MCF 10A (cell line): ENCODE results near the gene OTOP2. TPM values are rescaled to one million over a fixed set of nuclear protein-coding genes. Genes with fewer than 3 reads are reported as not detected.

ENCODE experiments used
- BruUV-seq: library from RNA; stranded (reverse); fragments of 400-500 nt; replicated peaks from 2 replicates; lab custom pipeline; 2021; lab: Mats Ljungman, UMichigan
- CTCF ChIA-PET: fragments of 300-600 bp; sonication (Branson Sonifier 250); formaldehyde crosslinking; extraction: SDS; loops from one replicate; lab custom pipeline; 2021; ENCODE audit warnings: antibody characterized with exemption, inconsistent platforms; lab: Yijun Ruan, JAX
- POLR2A ChIA-PET: fragments of 300-600, 350-650 bp; sonication (Branson Sonifier 250); formaldehyde crosslinking; extraction: SDS; loops from one replicate; lab custom pipeline; 2020; ENCODE audit warnings: antibody characterized with exemption, inconsistent platforms; lab: Yijun Ruan, JAX
- DNase-seq: peaks from one replicate; pipeline ENCODE4 v3.0.0-alpha.2; 2018; ENCODE audit not compliant: unreplicated experiment
- H3K27ac Mint-ChIP-seq: one replicate; pipeline ENCODE4 v1.8.0; 2022; ENCODE audit warnings: mild to moderate bottlenecking, low read depth, mixed read lengths; ENCODE audit not compliant: unreplicated experiment
- H3K27me3 Mint-ChIP-seq: one replicate; pipeline ENCODE4 v1.8.0; 2022; ENCODE audit warnings: mixed read lengths; ENCODE audit not compliant: insufficient read depth, unreplicated experiment
- H3K36me3 Mint-ChIP-seq: one replicate; pipeline ENCODE4 v1.8.0; 2022; ENCODE audit warnings: mild to moderate bottlenecking, moderate library complexity, mixed read lengths; ENCODE audit not compliant: insufficient read depth, unreplicated experiment
- H3K4me1 Mint-ChIP-seq: one replicate; pipeline ENCODE4 v1.8.0; 2022; ENCODE audit warnings: mixed read lengths; ENCODE audit not compliant: insufficient read depth, unreplicated experiment
- H3K4me3 Mint-ChIP-seq: one replicate; pipeline ENCODE4 v1.8.0; 2022; ENCODE audit warnings: mild to moderate bottlenecking, moderate library complexity, mixed read lengths; ENCODE audit not compliant: unreplicated experiment
- H3K9me3 Mint-ChIP-seq: one replicate; pipeline ENCODE4 v1.8.0; 2022; ENCODE audit warnings: mixed read lengths; ENCODE audit not compliant: unreplicated experiment
- intact Hi-C: fragments of 100-400 bp; cut with micrococcal nuclease; formaldehyde crosslinking; loops from 2 replicates; pipeline ENCODE4 v1.14.1; 2022
- total RNA-seq: library from RNA; stranded (reverse); gene quantifications from 2 replicates; pipeline ENCODE4 v1.2.3, GENCODE V29; 2022
- TF ChIP-seq, protein P1 (sequence below): fragments of 200-600 bp; IDR thresholded peaks from one replicate; pipeline ENCODE4 v1.8.0; 2022; ENCODE audit warnings: antibody characterized with exemption, mild to moderate bottlenecking; ENCODE audit not compliant: unreplicated experiment

OTOP2 gene
- total RNA-seq, 1 experiment from 2014 or later, result not detected

DNA sequence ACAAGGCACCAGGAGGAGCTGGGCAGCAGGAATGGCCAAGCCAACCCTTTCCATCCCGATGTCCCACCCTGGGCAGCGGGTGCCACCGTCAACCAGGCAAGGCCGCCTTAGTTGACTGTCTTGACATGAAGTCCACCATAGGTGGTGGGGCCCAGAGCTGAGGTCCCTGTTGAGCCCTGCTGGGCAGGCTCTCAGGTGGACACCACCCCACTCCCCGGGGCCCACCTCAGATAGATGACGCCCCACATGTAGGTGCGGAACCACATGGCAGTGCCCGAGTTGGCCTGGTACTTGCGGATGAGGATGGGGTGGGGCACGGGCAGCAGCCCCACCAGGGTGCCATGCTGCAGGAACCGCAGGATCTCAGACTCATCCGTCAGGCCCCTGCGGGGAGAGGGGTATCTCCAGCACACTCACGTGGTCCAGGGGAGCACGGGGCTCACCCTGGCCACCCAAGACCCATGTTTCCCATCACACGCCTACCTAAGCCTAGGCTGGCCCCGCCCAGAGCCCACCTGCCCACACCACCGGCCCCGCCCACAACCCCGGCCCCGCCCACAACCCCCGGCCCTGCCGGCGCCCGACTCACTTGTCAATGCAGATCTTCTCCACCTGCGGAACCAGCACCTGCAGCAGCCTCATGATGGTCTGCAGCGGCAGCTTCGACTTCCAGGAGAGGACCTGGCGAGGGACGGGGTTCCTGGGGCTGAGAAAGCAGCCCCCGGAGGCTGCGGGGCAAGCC, 27.8 kb downstream of the OTOP2 start:
- Mint-ChIP-seq H3K9me3 (no peaks in the 10 kb centered on the region), H3K27me3 (no peaks in the 10 kb centered on the region), H3K36me3 (no peaks in the 10 kb centered on the region), H3K4me3 (no peak overlapping the region), H3K4me1 (no peaks in the 10 kb centered on the region), H3K27ac (no peak overlapping the region)
- intact Hi-C loops, result no loop called here
- TF ChIP-seq, protein P1, sequence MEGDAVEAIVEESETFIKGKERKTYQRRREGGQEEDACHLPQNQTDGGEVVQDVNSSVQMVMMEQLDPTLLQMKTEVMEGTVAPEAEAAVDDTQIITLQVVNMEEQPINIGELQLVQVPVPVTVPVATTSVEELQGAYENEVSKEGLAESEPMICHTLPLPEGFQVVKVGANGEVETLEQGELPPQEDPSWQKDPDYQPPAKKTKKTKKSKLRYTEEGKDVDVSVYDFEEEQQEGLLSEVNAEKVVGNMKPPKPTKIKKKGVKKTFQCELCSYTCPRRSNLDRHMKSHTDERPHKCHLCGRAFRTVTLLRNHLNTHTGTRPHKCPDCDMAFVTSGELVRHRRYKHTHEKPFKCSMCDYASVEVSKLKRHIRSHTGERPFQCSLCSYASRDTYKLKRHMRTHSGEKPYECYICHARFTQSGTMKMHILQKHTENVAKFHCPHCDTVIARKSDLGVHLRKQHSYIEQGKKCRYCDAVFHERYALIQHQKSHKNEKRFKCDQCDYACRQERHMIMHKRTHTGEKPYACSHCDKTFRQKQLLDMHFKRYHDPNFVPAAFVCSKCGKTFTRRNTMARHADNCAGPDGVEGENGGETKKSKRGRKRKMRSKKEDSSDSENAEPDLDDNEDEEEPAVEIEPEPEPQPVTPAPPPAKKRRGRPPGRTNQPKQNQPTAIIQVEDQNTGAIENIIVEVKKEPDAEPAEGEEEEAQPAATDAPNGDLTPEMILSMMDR, result no peak
- DNase-seq, result no peak
- CTCF ChIA-PET, result interaction anchor here (0.6 to 2.6 kb wide), 6 partner anchors 9 to 39 kb away, joined by 3 to 9 read pairs (median 4); partner anchors contain the start of genes OTOP2 and USH1G
- BruUV-seq, result no TSS peak
- POLR2A ChIA-PET, result no interaction called here

DNA sequence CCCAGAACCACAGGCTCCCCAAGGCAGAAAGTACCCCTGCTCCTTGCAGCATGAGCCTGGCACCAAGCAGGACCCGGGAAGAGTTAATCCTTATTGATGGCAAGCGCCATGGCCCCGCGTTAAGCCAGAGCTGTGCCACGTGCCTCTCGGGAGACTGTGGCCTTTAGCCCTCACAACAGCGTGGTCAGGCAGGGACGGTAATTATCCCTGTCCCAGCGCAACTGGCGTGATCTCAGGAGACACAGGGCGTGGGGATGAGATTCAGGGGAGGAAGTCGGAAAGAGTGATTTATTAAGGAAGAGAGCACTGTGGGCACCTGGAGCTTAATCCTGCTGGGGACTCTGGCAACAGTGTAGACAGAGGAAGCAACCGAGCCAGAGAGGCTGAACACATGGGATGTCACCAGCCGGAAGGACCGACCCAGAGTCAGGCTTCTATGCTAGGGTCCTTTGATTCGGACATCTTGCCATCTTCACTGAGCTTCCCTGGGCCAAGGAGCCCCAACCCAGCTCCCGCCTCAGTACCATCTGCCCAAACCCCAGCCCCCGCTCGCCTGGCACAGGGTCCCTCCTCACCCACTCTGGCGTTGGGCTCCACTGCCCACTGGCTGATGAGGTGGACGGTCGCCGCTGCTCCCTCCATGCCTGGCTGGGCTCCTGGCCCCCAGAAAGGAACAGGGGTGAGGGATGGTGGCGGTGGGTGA, 28.5 kb downstream of the OTOP2 start:
- no peak overlapping the region for H3K4me3 Mint-ChIP-seq
- no peaks in the 10 kb centered on the region for H3K9me3 Mint-ChIP-seq
- intact Hi-C loops, result no loop called here
- TF ChIP-seq, protein P1, result no peak
- CTCF ChIA-PET, result interaction anchor here (0.7 to 2.6 kb wide), 4 partner anchors 11 to 32 kb away, joined by 3 to 9 read pairs (median 4); partner anchors contain the start of genes OTOP2 and USH1G
- H3K27me3 Mint-ChIP-seq, result no peaks in the 10 kb centered on the region
- H3K36me3 Mint-ChIP-seq, result no peaks in the 10 kb centered on the region
- no TSS peak for BruUV-seq
- H3K27ac Mint-ChIP-seq, result no peak overlapping the region
- no peaks in the 10 kb centered on the region for H3K4me1 Mint-ChIP-seq
- DNase-seq, result no peak
- POLR2A ChIA-PET, result no interaction called here

DNA sequence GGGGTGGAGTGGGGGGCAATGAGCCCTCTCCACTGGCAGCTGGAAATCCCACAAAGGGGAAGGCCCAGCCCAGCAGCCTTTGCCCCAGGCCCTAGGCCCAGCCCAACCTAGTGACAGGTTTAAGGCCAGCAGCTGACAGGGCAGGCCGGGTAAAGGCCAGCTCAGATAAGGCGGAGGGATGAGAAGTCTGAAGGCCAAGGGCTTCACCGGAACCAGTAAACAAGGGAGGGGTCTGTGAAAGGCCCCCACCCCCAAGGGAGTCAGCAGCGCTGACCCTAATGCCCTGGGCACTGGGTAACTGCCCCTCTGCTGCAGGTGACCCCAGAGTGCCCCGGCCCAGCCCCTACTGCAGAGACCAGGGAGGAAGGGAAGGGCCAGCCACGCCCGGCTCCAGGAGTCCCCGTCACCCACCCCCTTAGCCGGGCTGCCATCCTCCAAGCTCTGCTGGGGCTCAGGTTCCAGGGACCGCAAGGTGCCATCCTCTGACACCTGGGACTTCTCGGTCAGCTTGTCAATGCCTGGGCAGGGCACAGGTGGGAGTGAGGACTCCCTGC, 29.1 kb downstream of the OTOP2 start:
- Mint-ChIP-seq H3K9me3 (no peaks in the 10 kb centered on the region), H3K4me3 (no peak overlapping the region), H3K36me3 (no peaks in the 10 kb centered on the region), H3K4me1 (no peaks in the 10 kb centered on the region), H3K27me3 (no peaks in the 10 kb centered on the region), H3K27ac (no peak overlapping the region)
- intact Hi-C loops, result no loop called here
- BruUV-seq, result no TSS peak
- POLR2A ChIA-PET, result no interaction called here
- CTCF ChIA-PET, result interaction anchor here (0.6 to 2.6 kb wide), 3 partner anchors 20 to 30 kb away, joined by 3 to 9 read pairs (median 4); partner anchors contain the start of genes OTOP2 and USH1G
- DNase-seq, result no peak
- TF ChIP-seq, protein P1, result no peak

DNA sequence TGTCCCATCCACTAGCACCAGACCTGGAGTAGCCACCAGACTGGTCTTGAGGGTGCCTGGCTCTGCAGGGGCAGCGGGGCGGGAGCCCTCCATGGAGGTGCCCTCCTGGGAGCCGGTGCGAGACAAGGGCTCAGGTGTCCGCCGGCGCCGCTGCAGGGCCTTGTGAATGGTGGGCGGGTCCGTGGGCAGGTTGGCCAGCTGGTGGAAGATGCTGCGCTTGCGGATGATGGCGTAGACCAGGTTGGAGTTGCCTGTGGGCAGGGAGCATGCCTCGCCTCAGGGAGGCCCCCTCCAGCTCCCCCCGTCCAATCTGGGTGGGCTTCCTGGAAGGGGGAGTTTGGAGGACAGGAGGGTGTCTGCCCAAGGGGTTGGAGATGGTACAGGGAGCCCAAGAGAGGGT, 30.0 kb downstream of the OTOP2 start:
- no peaks in the 10 kb centered on the region for H3K4me1 Mint-ChIP-seq
- intact Hi-C loops, result no loop called here
- no peaks in the 10 kb centered on the region for H3K27me3 Mint-ChIP-seq
- no peaks in the 10 kb centered on the region for H3K36me3 Mint-ChIP-seq
- no peaks in the 10 kb centered on the region for H3K9me3 Mint-ChIP-seq
- no TSS peak for BruUV-seq
- DNase-seq, result no peak
- POLR2A ChIA-PET, result no interaction called here
- CTCF ChIA-PET, result interaction anchor here (0.6 to 2.6 kb wide), 2 partner anchors 31 to 1258 kb away, joined by 3 to 9 read pairs; partner anchors contain the start of genes OTOP2 and USH1G
- no peak overlapping the region for H3K27ac Mint-ChIP-seq
- TF ChIP-seq, protein P1, result no peak
- H3K4me3 Mint-ChIP-seq, result no peak overlapping the region
